GM12865 (cell line): ENCODE data around the gene ADAM17.

Source experiments
- DNase-seq: peaks from one replicate; pipeline ENCODE4 v3.0.0; 2010; ENCODE audit warnings: low read depth
- H3K4me3 ChIP-seq: 2 replicates; pipeline ENCODE4 v1.5.1; 2011; ENCODE audit warnings: mild to moderate bottlenecking, low read depth, low read length, control low read depth
- CTCF ChIP-seq: IDR thresholded peaks from 2 replicates; pipeline ENCODE4 v1.5.1; 2011; ENCODE audit warnings: low read length, control low read depth, low read depth, inconsistent platforms; ENCODE audit not compliant: insufficient read depth; ENCODE audit errors: missing control alignments

ADAM17 gene

GRCh38 chr2:9488583-9489547, 66.8 kb downstream of the ADAM17 start:
- no peak for TF ChIP-seq CTCF
- no peak overlapping the region for H3K4me3 ChIP-seq
- DNase-seq: no peak

- TF ChIP-seq CTCF: no peak
- no peak for DNase-seq
- no peak overlapping the region for H3K4me3 ChIP-seq
Observed at GRCh38 chr2:9484533-9484932, 71.1 kb downstream of the ADAM17 start.

- DNase-seq: no peak
- no peak for TF ChIP-seq CTCF
Observed at GRCh38 chr2:9483107-9483506, 72.5 kb downstream of the ADAM17 start.

GRCh38 chr2:9480157-9480556, 75.5 kb downstream of the ADAM17 start:
- DNase-seq: no peak
- TF ChIP-seq CTCF: no peak
- H3K4me3 ChIP-seq: no peak overlapping the region

More at GRCh38 chr2:9483107-9483506, 72.5 kb downstream of the ADAM17 start:
- H3K4me3 ChIP-seq: no peak overlapping the region

- H3K4me3 ChIP-seq: no peak overlapping the region
- no peak for DNase-seq
- TF ChIP-seq CTCF: no peak
Observed at GRCh38 chr2:9478526-9478925, 77.1 kb downstream of the ADAM17 start.

GRCh38 chr2:9477914-9478313, 77.7 kb downstream of the ADAM17 start:
- no peak for DNase-seq
- TF ChIP-seq CTCF: no peak
- H3K4me3 ChIP-seq: no peak overlapping the region

- DNase-seq: peak; percentile 73
- H3K4me3 ChIP-seq: peak within 1 kb of the TSS; percentile 93
- TF ChIP-seq CTCF: no peak
Observed at GRCh38 chr2:9474361-9475057, 81.1 kb downstream of the ADAM17 start, which contains the start of gene IAH1. Gene IAH1 (plus strand): TSS chr2:9474551. CDS start chr2:9474567, 16 bp downstream.
